Ureter (tissue), 1 donor: ENCODE results near the gene SPDYE11. TPM values are rescaled to one million over a fixed set of nuclear protein-coding genes. Genes with fewer than 3 reads are reported as not detected.
A peak's percentile ranks its signal among the peaks of the same experiment; 100 is the strongest.
"Not testable (repeated sequence)": the region's sequence is repeated elsewhere in the genome, so short reads cannot be mapped to it uniquely, and the experiment has no call there.

ENCODE experiments used
- DNase-seq: peaks from one replicate; pipeline ENCODE4 v3.0.0-alpha.2; 2020; ENCODE audit warnings: low spot score
- total RNA-seq: library from RNA; stranded (reverse); gene quantifications from one replicate; pipeline ENCODE4 v1.2.4, GENCODE V29; 2023
- donor health status: DM: yes; HTN: yes; CAD: no.

The SPDYE11 gene, protein sequence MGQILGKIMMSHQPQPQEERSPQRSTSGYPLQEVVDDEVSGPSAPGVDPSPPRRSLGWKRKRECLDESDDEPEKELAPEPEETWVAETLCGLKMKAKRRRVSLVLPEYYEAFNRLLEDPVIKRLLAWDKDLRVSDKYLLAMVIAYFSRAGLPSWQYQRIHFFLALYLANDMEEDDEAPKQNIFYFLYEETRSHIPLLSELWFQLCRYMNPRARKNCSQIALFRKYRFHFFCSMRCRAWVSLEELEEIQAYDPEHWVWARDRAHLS
- not detected for total RNA-seq

- DNase-seq: not testable (repeated sequence)
Measured at GRCh38 chr7:73057811-73058210, at the start of gene SPDYE11. SPDYE11 (minus strand) TSS chr7:73057911; CDS start chr7:73056111, 1,800 bp downstream.

DNA sequence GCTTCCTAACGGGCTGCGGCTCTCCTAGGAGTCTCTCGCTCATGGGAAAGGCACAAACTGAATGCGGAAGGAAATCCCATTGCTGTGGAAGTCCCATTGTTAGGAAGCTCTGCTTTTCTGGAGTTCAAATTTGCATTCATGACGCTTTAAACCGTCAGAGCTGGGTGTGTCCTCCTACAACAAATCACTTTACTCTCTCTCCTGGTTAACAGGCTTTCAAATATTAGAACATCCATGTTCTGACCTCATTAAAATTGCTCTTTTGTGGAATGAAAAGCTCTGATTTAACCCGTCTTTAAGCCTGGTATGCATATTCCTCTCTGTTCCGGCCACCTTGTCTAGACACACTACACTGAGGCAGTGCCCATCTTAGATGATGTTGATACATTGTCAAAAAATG, 28.2 kb upstream of the SPDYE11 start, which contains the start of gene SPDYE9:
SPDYE9 (minus strand) TSS at position 101 of the 400 bp plus-strand sequence. CDS start 1,800 bp downstream, outside the sequence.
- not testable (repeated sequence) for DNase-seq

DNA sequence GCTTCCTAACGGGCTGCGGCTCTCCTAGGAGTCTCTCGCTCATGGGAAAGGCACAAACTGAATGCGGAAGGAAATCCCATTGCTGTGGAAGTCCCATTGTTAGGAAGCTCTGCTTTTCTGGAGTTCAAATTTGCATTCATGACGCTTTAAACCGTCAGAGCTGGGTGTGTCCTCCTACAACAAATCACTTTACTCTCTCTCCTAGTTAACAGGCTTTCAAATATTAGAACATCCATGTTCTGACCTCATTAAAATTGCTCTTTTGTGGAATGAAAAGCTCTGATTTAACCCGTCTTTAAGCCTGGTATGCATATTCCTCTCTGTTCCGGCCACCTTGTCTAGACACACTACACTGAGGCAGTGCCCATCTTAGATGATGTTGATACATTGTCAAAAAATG, 28.0 kb downstream of the SPDYE11 start, which contains the start of gene SPDYE8:
SPDYE8 (minus strand) TSS at position 101 of the 400 bp plus-strand sequence. CDS start 1,800 bp downstream, outside the sequence.
- DNase-seq: not testable (repeated sequence)

DNA sequence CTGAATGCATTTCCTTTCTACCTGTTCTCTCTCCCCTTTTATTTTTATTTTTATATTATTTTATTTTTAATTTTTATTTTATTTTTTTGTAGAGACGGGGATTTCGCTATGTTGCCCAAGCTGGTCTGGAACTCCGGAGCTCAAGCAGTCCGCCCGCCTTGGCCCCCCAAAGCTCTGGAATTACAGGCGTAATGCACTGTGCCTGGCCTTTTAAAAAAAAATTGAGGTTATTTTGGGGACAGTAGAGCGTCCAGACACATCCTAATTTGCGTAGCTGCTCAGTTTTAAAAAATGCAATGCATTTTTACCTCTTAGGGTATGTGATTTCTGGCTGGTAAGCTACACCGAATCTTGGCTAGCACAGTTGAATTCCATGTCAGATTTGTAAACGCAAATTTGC, 51.2 kb downstream of the SPDYE11 start:
- peak; percentile 30 for DNase-seq

- peak; percentile 87 for DNase-seq
Measured at GRCh38 chr7:73005693-73006447, 51.8 kb downstream of the SPDYE11 start.

GRCh38 chr7:73005356-73005692, 52.4 kb downstream of the SPDYE11 start:
- DNase-seq: peak; percentile 55

DNA sequence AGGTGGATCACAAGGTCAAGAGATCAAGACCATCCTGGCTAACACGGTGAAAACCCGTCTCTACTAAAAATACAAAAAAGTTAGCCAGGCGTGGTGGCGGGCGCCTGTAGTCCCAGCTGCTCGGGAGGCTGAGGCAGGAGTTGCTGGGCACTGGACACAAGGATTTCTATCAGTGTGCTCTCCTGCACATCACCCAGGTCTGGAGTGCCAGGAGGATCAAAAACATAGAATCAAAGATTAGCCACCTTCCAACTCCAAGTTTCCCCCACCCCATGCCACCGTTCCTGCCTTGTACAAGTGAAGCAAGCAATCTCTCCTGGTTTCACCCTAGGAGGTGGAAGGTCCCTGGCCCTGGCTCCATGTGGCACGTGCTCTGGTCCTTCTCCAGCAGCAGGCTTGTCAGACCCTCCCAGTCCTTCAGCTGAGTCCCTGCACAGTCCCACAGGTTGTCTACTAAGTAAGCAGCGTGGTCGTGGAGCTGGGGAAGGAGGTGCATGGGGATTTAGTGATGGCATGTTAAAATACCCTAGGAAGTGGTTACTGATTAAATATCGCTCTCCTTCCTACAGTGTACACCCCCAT, 59.7 kb downstream of the SPDYE11 start:
- DNase-seq: not testable (repeated sequence)

Other genes starting within 250 kb of the SPDYE11 start
- gene TYW1B, start 229.7 kb downstream of the SPDYE11 start, total RNA-seq: 5.0 TPM
- 44.0 TPM for gene POM121, start 132.8 kb downstream of the SPDYE11 start, total RNA-seq
- gene TRIM74, start 88.4 kb downstream of the SPDYE11 start, total RNA-seq: 2.1 TPM
- not detected for gene SPDYE8, start 28.1 kb downstream of the SPDYE11 start, total RNA-seq
- gene SPDYE9, start 28.1 kb upstream of the SPDYE11 start, total RNA-seq: not detected